HCT116 (cell line): ENCODE results near the gene NSF. TPM values are rescaled to one million over a fixed set of nuclear protein-coding genes. Genes with fewer than 3 reads are reported as not detected.
"Not testable (repeated sequence)": the region's sequence is repeated elsewhere in the genome, so short reads cannot be mapped to it uniquely, and the experiment has no call there.

Source experiments
- ATAC-seq: fragments of 200-7000 bp; cut with Tn5 transposase; 2 replicates; pipeline ENCODE4 v1.9.1; 2020; ENCODE audit warnings: mild to moderate bottlenecking, moderate library complexity
- BruUV-seq: library from RNA; stranded (reverse); fragments of 400-500 nt; replicated peaks from 2 replicates; lab custom pipeline; 2021; lab: Mats Ljungman, UMichigan
- CTCF ChIA-PET: fragments of 300-600 bp; sonication (Branson Sonifier 250); formaldehyde crosslinking; loops from one replicate; lab custom pipeline; 2021; ENCODE audit warnings: antibody characterized with exemption; lab: Charles Lee
- POLR2A ChIA-PET: fragments of 300-600, 350-600 bp; sonication (Branson Sonifier 250); formaldehyde crosslinking; loops from one replicate; lab custom pipeline; 2021; ENCODE audit warnings: antibody characterized with exemption; lab: Charles Lee
- RAD21 ChIA-PET, 2 experiments: fragments of 300-600 bp; sonication (Branson Sonifier 250); formaldehyde crosslinking; loops; one replicate each; lab custom pipeline; 2023; ENCODE audit warnings: low total read pairs in 2 of 2; ENCODE audit not compliant: uncharacterized antibody in 2 of 2, unreplicated experiment in 2 of 2, low non-redundant PET in 1 of 2; lab: Charles Lee
- DNase-seq: peaks from one replicate; pipeline ENCODE4 v3.0.0-alpha.2; 2010; ENCODE audit warnings: low read depth, low spot score
- H2AFZ ChIP-seq: fragments of 200-600 bp; shearing (Covaris generic), sonication (generic); 2 replicates; pipeline ENCODE4 v1.6.1; 2017; ENCODE audit warnings: low read depth, mixed run types, mixed read lengths, antibody characterized with exemption, low read length; ENCODE audit not compliant: poor library complexity, severe bottlenecking
- H3K27ac ChIP-seq: 2 replicates; pipeline ENCODE4 v1.5.1; 2012; ENCODE audit warnings: low read depth, low read length
- H3K27me3 ChIP-seq: fragments of 200-600 bp; sonication (generic); 2 replicates; pipeline ENCODE4 v1.6.1; 2016; ENCODE audit warnings: mixed run types, low read length, mixed read lengths; ENCODE audit not compliant: insufficient read depth
- H3K36me3 ChIP-seq, 2 experiments: fragments of 200-500 bp in 1 of 2; fragments of 200-600 bp in 1 of 2; sonication (Bioruptor generic) in 1 of 2; sonication (generic) in 1 of 2; 2 replicates each; pipeline versions ENCODE4 v1.5.1 to v1.6.1; 2014 to 2016; ENCODE audit warnings: low read length in 2 of 2, inconsistent platforms in 1 of 2, mixed read lengths in 1 of 2, mixed run types in 1 of 2; ENCODE audit not compliant: insufficient read depth in 2 of 2, control insufficient read depth in 1 of 2
- H3K4me1 ChIP-seq, 2 experiments: fragments of 200-600 bp in 1 of 2; sonication (generic) in 1 of 2; 2 replicates each; pipeline versions ENCODE4 v1.5.1 to v1.6.1; 2012 to 2017; ENCODE audit warnings: low read length in 2 of 2, inconsistent platforms in 1 of 2, mild to moderate bottlenecking in 1 of 2, mixed read lengths in 1 of 2, mixed run types in 1 of 2, moderate library complexity in 1 of 2; ENCODE audit not compliant: insufficient read depth in 2 of 2, control insufficient read depth in 1 of 2
- H3K4me2 ChIP-seq: fragments of 200-600 bp; sonication (generic); 2 replicates; pipeline ENCODE4 v1.6.1; 2017; ENCODE audit warnings: mixed run types, low read length, mixed read lengths
- H3K4me3 ChIP-seq, 2 experiments: fragments of 200-600 bp in 1 of 2; sonication (generic) in 1 of 2; replicated peaks in 1 of 2; 2 replicates each; pipeline ENCODE4 v1.5.1; 2011 to 2016; ENCODE audit warnings: low read length in 2 of 2, control low read depth in 1 of 2, low read depth in 1 of 2, mild to moderate bottlenecking in 1 of 2, mixed read lengths in 1 of 2, mixed run types in 1 of 2
- H3K79me2 ChIP-seq: fragments of 200-600 bp; sonication (generic); 2 replicates; pipeline ENCODE4 v1.6.1; 2017; ENCODE audit warnings: mild to moderate bottlenecking, mixed run types, low read length, moderate library complexity, mixed read lengths; ENCODE audit not compliant: insufficient read depth
- H3K9ac ChIP-seq: fragments of 200-600 bp; sonication (generic); 2 replicates; pipeline ENCODE4 v1.6.1; 2016; ENCODE audit warnings: low read length, mixed read lengths
- H3K9me2 ChIP-seq: fragments of 200-600 bp; sonication (generic), shearing (Covaris generic); 2 replicates; pipeline ENCODE4 v1.6.1; 2017; ENCODE audit warnings: mixed run types, mild to moderate bottlenecking, moderate library complexity; ENCODE audit not compliant: insufficient read depth
- H3K9me3 ChIP-seq, 2 experiments: fragments of 200-500 bp in 1 of 2; fragments of 200-600 bp in 1 of 2; sonication (Bioruptor generic) in 1 of 2; sonication (generic) in 1 of 2; 2 replicates each; pipeline ENCODE4 v1.6.1; 2014 to 2017; ENCODE audit warnings: low read length in 2 of 2, mixed read lengths in 2 of 2, inconsistent platforms in 1 of 2, low read depth in 1 of 2, mild to moderate bottlenecking in 1 of 2, mixed run types in 1 of 2, moderate library complexity in 1 of 2; ENCODE audit not compliant: control insufficient read depth in 1 of 2, insufficient read depth in 1 of 2
- H4K20me1 ChIP-seq: fragments of 200-600 bp; sonication (generic), shearing (Covaris generic); 2 replicates; pipeline ENCODE4 v1.6.1; 2017; ENCODE audit warnings: mixed run types, mild to moderate bottlenecking, moderate library complexity; ENCODE audit not compliant: insufficient read depth
- ATF3 ChIP-seq: IDR thresholded peaks from 2 replicates; pipeline ENCODE4 v1.6.1; 2012
- EGR1 ChIP-seq: IDR thresholded peaks from 2 replicates; pipeline ENCODE4 v1.6.1; 2012; ENCODE audit warnings: low read depth
- JUND ChIP-seq: IDR thresholded peaks from 2 replicates; pipeline ENCODE4 v1.6.1; 2012
- REST ChIP-seq: IDR thresholded peaks from 2 replicates; pipeline ENCODE4 v1.6.1; 2012; ENCODE audit warnings: low read depth
- intact Hi-C: fragments of 100-400 bp; cut with micrococcal nuclease; formaldehyde crosslinking; loops from 2 replicates; pipeline ENCODE4 v1.10.0; 2022
- total RNA-seq: library from RNA; stranded (reverse); gene quantifications from one replicate; pipeline ENCODE4 v1.2.1, GENCODE V29; 2021; ENCODE audit not compliant: unreplicated experiment

NSF gene
- total RNA-seq, 1 experiment from 2014 or later = 61.1 TPM

- POLR2A ChIA-PET, H3K79me2 ChIP-seq, CTCF ChIA-PET, ATAC-seq, H3K9me3 ChIP-seq, H3K27ac ChIP-seq, H3K9me2 ChIP-seq, H3K36me3 ChIP-seq, H3K27me3 ChIP-seq, H4K20me1 ChIP-seq, H3K4me3 ChIP-seq, intact Hi-C loops, BruUV-seq, DNase-seq, H3K9ac ChIP-seq, RAD21 ChIA-PET, H2AFZ ChIP-seq: not testable (repeated sequence)
- Histone ChIP-seq H3K4me2 (peak overlapping the region; percentile 35), H3K4me1 (peaks cover 16 to 22% of the 10 kb centered on the region in 2 experiments)
- TF ChIP-seq EGR1 = 0 out of 2 replicates have a peak, but pooled peaks have one; percentile 16
These were observed 167.1 kb downstream of the NSF start for GRCh38 chr17:46757588-46757987.

DNA sequence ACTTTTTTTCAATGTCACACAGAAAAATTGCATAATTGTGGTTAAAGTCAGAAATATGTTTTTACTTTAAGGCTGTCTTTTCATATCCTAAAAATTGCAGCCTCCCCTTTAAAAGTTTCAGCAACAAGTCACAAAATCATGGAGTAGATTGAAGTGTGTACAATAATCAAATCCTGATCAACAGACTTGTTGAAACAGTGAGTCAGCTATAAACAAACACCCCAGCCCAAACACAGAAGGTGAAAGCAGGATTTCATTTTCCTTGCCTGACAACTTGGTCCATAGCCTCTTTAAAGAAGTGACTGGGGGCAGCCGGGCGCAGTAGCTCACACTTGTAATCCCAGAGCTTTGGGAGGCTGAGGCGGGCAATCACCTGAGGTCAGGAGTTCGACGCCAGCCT is 168.1 kb downstream of the NSF start:
- intact Hi-C loops = no loop called here
- Histone ChIP-seq H3K79me2 (no peaks in the 10 kb centered on the region), H4K20me1 (no peaks in the 10 kb centered on the region), H3K9ac (no peak overlapping the region), H3K27ac (no peak overlapping the region), H3K4me2 (no peak overlapping the region), H3K4me3 (no peak overlapping the region), H3K9me2 (no peaks in the 10 kb centered on the region), H3K36me3 (peaks cover 0 to 5% of the 10 kb centered on the region in 2 experiments; a peak in 1 of 4 replicates), H3K27me3 (no peaks in the 10 kb centered on the region)
- ChIA-PET CTCF (no interaction called here), POLR2A (no interaction called here)
- no TSS peak for BruUV-seq
- DNase-seq = no peak
- no peak for TF ChIP-seq JUND
- no peak for TF ChIP-seq REST
- no peak for TF ChIP-seq ATF3
- TF ChIP-seq, all 23 proteins: peak for 0
- RAD21 ChIA-PET = no interaction called here
- no peaks in the 10 kb centered on the region for H3K9me3 ChIP-seq
- H3K4me1 ChIP-seq = peaks cover 16 to 27% of the 10 kb centered on the region in 2 experiments
- no peak for ATAC-seq
- H2AFZ ChIP-seq = no peak overlapping the region
